HG03575 (cell line): ENCODE data around the gene IRF2BP2.

Source experiments
- ATAC-seq: cut with Tn5 transposase; IDR thresholded peaks from one replicate; pipeline ENCODE4 v1.9.1; 2021; ENCODE audit not compliant: unreplicated experiment, insufficient number of reproducible peaks, low FRiP score; ENCODE audit errors: extremely low read depth

The IRF2BP2 gene

DNA sequence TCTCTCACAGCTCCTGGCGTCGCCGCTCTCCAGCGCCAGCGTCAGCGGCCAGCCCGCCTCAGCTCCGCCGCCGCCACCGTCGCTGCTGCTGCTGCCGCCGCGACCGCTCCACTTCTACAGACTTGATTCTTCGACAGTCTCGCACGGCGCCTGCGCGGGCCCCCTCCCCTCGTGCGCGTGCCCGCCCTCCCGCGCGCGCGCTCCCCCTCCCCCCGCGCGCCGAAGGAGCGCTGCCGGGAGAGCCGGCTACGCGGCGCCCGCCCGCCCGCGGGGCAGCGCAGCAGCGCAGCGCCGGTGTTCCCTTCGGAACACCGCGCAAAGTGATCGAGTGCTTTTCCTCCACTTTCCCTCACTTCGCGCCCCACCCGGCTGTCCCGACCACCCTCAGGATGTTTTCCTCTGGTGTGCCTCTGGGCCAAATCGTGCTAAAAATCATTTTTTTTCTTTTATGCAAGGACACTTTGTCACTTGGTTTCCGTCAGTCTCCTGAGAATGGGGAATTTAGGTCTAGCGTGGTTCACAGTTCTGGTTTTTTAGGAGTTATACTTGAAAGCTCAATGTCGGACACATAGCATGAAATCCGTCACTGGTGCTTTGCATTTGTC is at the start of gene IRF2BP2:
Gene IRF2BP2, minus strand, starts transcription at position 118 of the 605 bp plus-strand sequence. CDS start 684 bp downstream, outside the sequence.
- ATAC-seq: no peak

- no peak for ATAC-seq
These were observed 49.6 kb upstream of the IRF2BP2 start for GRCh38 chr1:234659538-234659937.

DNA sequence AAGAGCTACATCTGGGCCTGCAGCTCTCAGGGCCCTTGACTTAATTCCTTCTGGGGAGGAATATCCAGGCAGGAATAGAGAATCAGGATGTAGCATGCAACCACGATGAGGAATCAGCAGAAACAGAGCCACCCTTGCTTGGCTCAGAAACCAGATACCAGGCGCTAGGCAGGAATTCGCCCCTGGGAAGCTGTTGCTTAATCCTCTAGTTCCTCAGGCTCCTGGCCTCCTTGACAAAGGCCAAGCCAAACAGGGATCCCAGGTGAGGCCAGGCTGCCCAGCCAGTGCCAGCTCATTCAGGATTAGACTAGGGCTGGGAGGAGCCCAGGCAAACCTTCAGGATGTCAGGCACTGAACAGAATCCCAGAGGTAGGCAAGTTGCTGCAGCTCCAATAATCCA is 48.2 kb upstream of the IRF2BP2 start:
- ATAC-seq: no peak

- no peak for ATAC-seq
These were observed 47.1 kb upstream of the IRF2BP2 start for GRCh38 chr1:234656944-234657654.

GRCh38 chr1:234656070-234656895 is 46.3 kb upstream of the IRF2BP2 start:
- no peak for ATAC-seq

- no peak for ATAC-seq
These were observed 45.5 kb upstream of the IRF2BP2 start for GRCh38 chr1:234655328-234656069.

DNA sequence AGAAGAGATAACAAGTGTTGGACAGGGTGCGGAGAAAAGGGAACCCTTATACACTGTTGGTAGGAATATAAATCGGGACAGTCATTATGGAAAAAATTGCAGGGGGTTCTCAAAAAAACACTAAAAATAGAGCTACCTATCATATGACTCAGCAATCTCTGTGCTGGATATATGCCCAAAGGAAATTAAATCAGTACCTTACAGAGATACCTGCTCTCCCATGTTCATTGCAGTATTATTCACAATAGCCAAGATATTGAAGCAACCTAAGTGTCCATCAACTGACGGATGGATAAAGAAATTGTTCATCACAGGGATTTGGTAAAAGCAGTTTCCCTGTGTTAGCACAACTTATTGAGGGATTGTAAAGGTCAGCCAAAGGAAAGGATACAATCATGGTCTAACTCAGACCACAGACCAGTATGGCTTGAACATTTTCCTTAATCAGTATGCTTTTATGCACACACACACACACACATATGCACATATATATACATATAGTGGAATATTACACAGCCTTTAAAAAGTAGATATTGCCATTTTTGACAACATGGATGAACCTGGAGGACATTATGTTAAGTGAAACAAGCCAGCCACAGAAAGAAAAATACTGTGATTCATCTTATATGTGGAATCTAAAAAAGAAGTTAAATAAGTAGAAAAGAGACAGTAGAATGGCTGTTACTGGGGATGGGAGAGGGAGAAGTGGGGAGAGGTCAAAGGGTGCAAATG is 44.2 kb upstream of the IRF2BP2 start:
- ATAC-seq: no peak

GRCh38 chr1:234649432-234650081 is 39.6 kb upstream of the IRF2BP2 start:
- ATAC-seq: no peak

GRCh38 chr1:234647758-234648157 is 37.8 kb upstream of the IRF2BP2 start:
- ATAC-seq: no peak

DNA sequence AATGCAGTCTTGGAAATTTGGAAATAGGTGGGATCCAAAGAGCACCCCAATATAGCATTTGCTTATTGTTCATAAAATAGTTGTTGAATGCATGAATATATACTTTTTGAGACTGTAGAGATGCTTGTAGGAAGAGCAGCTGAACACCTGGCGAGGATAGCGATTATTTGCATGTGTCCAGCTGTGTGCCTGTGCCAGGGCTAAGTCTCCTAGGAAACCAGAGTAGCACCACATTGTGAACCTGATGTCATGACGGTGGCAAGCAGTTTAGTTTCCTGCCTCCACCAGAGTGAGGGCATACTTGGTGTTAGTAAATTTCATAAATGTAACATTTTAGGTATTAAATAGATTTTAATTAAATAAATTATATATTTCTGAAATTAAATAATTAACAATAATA is 37.3 kb upstream of the IRF2BP2 start:
- ATAC-seq: no peak

DNA sequence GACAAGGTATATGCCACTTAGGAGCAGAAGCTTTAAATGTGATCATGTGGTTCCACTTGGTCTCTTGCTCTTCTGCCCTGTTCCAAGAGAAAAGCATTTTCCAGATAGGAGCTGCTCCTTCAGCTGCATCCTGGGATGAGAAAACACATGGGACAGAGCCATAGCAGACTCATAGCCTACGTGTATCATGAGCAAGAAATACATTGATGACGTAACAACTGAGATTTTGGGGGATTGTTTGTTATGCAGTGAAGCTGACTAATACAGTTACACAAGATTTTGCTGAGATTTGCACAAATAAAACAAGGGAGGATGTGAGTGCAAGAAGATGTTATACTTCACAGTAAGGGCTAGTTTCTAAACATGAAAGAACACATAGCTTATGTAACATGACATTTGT is 36.0 kb upstream of the IRF2BP2 start:
- ATAC-seq: no peak

GRCh38 chr1:234645474-234645953 is 35.5 kb upstream of the IRF2BP2 start:
- ATAC-seq: no peak

DNA sequence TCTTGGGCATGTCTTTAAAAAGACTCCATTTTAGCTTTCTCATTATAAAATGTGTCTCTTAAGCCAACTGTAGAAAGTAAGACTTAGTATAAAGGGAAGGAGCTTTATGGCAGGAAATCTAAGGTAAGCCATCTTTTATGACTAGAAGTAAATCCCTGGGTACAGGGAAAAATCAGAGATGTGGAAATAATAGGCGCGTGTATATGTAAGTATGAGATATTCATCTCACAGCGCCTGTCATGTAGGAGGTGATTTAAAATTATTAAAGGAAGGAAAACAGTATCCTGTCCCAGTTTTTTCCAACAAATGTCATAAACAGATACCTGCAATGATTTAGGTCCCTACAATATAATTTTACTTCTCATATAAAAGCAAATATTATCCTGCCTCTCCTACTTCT is 35.0 kb upstream of the IRF2BP2 start:
- no peak for ATAC-seq

- ATAC-seq: no peak
These were observed 33.8 kb upstream of the IRF2BP2 start for GRCh38 chr1:234643850-234644134.

DNA sequence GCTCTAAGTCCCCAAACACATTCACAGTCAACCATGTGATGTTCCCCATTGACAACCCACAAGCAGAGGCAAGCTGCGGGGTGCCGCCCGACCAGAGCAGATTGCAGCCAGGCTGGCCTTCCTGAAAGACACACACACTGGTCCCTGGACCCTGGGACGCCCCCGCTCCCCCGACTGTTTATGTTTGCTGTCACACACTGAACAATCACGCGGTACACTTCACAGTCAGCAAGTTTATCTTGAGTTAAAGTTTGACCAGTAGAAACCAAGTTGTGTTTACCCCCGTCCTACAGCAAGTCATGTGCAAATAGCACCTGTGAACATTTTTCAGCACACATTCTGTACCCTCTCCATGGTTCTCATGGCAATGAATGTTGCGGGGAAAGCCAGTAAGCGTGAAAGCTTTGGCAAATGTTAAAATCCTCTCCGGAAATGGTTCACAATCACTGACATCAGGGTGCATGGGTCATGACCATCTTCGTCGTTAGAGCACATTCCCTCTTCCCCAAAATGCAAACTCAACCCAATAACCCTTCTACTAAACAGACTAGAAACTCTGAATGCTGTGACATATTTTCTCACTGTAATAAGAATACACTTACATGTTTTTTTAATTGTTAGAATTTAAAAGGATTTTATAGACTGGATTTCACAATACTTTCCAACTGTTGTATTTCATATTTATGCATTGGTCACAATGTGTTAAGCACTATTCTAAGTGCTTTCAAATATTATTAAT is 33.3 kb upstream of the IRF2BP2 start:
- ATAC-seq: no peak

- no peak for ATAC-seq
These were observed 32.5 kb upstream of the IRF2BP2 start for GRCh38 chr1:234642428-234642827.

- no peak for ATAC-seq
These were observed 30.0 kb upstream of the IRF2BP2 start for GRCh38 chr1:234639961-234640360.
